HG03060 (cell line): ENCODE data around the gene NIN.

ENCODE experiments used
- ATAC-seq: cut with Tn5 transposase; IDR thresholded peaks from one replicate; pipeline ENCODE4 v1.9.1; 2021; ENCODE audit warnings: low read depth, moderate number of reproducible peaks; ENCODE audit not compliant: unreplicated experiment

NIN gene

GRCh38 chr14:50839048-50839447 lies 8.1 kb upstream of the NIN start:
- no peak for ATAC-seq

- ATAC-seq = no peak
These were observed 7.0 kb upstream of the NIN start for GRCh38 chr14:50837850-50838470.

- no peak for ATAC-seq
These were observed 6.3 kb upstream of the NIN start for GRCh38 chr14:50837271-50837670.

GRCh38 chr14:50836515-50836914 lies 5.6 kb upstream of the NIN start:
- ATAC-seq = no peak

GRCh38 chr14:50835280-50835679 lies 4.3 kb upstream of the NIN start:
- ATAC-seq = peak; percentile 29

- ATAC-seq = no peak
These were observed 3.9 kb upstream of the NIN start for GRCh38 chr14:50834802-50835276.

GRCh38 chr14:50832935-50833630 lies 2.1 kb upstream of the NIN start:
- no peak for ATAC-seq

GRCh38 chr14:50831726-50832168 lies 785 bp upstream of the NIN start:
- no peak for ATAC-seq

GRCh38 chr14:50830044-50830931 lies 674 bp downstream of the NIN start:
- ATAC-seq = peak; percentile 26

- peak; percentile 3 for ATAC-seq
These were observed 1.4 kb downstream of the NIN start for GRCh38 chr14:50829489-50830043.

- no peak for ATAC-seq
These were observed 2.1 kb downstream of the NIN start for GRCh38 chr14:50828721-50829488.

- ATAC-seq = no peak
These were observed 4.3 kb downstream of the NIN start for GRCh38 chr14:50826681-50827080.

GRCh38 chr14:50825307-50825706 lies 5.7 kb downstream of the NIN start:
- no peak for ATAC-seq

- peak; percentile 70 for ATAC-seq
These were observed 7.0 kb downstream of the NIN start for GRCh38 chr14:50823762-50824636.

- ATAC-seq = peak; percentile 8
These were observed 7.8 kb downstream of the NIN start for GRCh38 chr14:50823051-50823761.

- no peak for ATAC-seq
These were observed 8.4 kb downstream of the NIN start for GRCh38 chr14:50822501-50823042.

GRCh38 chr14:50821510-50822464 lies 9.2 kb downstream of the NIN start:
- ATAC-seq = no peak
